Type B pancreatic cell (in vitro differentiated cells): Measurements from ENCODE around the gene MYLK. TPM values are rescaled to one million over a fixed set of nuclear protein-coding genes. Genes with fewer than 3 reads are reported as not detected.

ENCODE experiments used
- DNase-seq: peaks from one replicate; pipeline ENCODE4 v3.0.0; 2021; ENCODE audit warnings: mixed read lengths; ENCODE audit not compliant: unreplicated experiment; ENCODE audit errors: extremely low spot score
- H3K27ac Mint-ChIP-seq: 2 replicates; pipeline ENCODE4 v1.8.0; 2021; ENCODE audit warnings: mild to moderate bottlenecking, mixed read lengths
- H3K27me3 Mint-ChIP-seq: 2 replicates; pipeline ENCODE4 v1.8.0; 2021; ENCODE audit warnings: mixed read lengths
- H3K36me3 Mint-ChIP-seq: 2 replicates; pipeline ENCODE4 v1.8.0; 2021; ENCODE audit warnings: mixed read lengths
- H3K4me1 Mint-ChIP-seq: one replicate; pipeline ENCODE4 v1.8.0; 2021; ENCODE audit warnings: mixed read lengths; ENCODE audit not compliant: unreplicated experiment
- H3K4me3 Mint-ChIP-seq: 2 replicates; pipeline ENCODE4 v1.8.0; 2021; ENCODE audit warnings: mild to moderate bottlenecking, mixed read lengths
- H3K9me3 Mint-ChIP-seq: 2 replicates; pipeline ENCODE4 v1.8.0; 2021; ENCODE audit warnings: mixed read lengths
- total RNA-seq: library from RNA; stranded (reverse); gene quantifications from 2 replicates; pipeline ENCODE4 v1.2.1, GENCODE V29; 2021; ENCODE audit warnings: low replicate concordance
- TF ChIP-seq, protein P1 (sequence below): fragments of 200-600 bp; sonication (generic); conservative IDR thresholded peaks from 2 replicates; pipeline ENCODE4 v1.5.0; 2021; ENCODE audit warnings: antibody characterized with exemption, mild to moderate bottlenecking

Gene MYLK
- total RNA-seq, 1 donor from 2014 or later, result 16.8 TPM

DNA sequence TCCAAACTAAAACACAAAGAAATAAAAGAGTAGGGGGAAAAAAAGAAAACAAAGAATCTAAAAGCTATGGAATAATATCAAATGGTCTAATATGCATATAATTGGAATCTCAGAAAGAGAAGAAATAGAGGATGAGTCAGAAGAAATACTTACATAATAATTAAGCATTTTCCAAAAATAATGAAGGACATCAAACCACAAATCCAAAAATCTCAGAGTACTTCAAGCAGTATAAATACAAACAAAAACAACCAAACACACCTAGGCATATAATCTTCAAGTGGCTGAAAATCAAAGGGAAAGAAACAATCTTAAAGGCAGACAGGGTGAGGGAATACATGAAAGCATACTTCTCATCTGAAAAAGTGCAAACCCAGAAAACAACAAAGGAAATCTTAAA is 46.3 kb downstream of the MYLK start:
- Mint-ChIP-seq H3K36me3 (no peaks in the 10 kb centered on the region), H3K4me3 (no peak overlapping the region), H3K9me3 (peaks cover 14% of the 10 kb centered on the region), H3K27me3 (no peaks in the 10 kb centered on the region), H3K4me1 (no peaks in the 10 kb centered on the region), H3K27ac (no peak overlapping the region)
- DNase-seq, result no peak
- TF ChIP-seq, protein P1, sequence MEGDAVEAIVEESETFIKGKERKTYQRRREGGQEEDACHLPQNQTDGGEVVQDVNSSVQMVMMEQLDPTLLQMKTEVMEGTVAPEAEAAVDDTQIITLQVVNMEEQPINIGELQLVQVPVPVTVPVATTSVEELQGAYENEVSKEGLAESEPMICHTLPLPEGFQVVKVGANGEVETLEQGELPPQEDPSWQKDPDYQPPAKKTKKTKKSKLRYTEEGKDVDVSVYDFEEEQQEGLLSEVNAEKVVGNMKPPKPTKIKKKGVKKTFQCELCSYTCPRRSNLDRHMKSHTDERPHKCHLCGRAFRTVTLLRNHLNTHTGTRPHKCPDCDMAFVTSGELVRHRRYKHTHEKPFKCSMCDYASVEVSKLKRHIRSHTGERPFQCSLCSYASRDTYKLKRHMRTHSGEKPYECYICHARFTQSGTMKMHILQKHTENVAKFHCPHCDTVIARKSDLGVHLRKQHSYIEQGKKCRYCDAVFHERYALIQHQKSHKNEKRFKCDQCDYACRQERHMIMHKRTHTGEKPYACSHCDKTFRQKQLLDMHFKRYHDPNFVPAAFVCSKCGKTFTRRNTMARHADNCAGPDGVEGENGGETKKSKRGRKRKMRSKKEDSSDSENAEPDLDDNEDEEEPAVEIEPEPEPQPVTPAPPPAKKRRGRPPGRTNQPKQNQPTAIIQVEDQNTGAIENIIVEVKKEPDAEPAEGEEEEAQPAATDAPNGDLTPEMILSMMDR, result no peak

DNA sequence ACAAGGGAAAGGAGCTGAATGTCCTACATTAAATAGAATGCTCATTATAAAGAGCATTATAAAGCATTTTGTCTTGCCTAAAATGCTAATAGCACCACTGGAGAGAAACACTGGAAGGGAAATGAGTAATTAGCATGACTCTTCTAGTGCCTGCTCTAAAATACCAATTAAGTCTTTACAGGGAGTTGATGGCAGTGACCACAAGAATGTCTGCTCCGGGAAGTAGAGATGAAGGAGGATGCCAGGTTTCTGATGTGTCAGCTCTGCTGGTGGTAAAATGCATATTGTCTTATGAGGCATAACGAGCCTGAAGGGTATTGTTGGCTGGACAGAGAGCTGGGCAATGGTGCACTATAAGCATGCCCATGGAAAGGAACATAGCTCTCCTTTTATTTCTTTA is 49.5 kb downstream of the MYLK start:
- Mint-ChIP-seq H3K4me1 (peaks cover 11% of the 10 kb centered on the region), H3K4me3 (no peak overlapping the region), H3K27me3 (no peaks in the 10 kb centered on the region), H3K36me3 (no peaks in the 10 kb centered on the region), H3K9me3 (peaks cover 9% of the 10 kb centered on the region), H3K27ac (no peak overlapping the region)
- no peak for DNase-seq
- TF ChIP-seq, protein P1, result no peak

DNA sequence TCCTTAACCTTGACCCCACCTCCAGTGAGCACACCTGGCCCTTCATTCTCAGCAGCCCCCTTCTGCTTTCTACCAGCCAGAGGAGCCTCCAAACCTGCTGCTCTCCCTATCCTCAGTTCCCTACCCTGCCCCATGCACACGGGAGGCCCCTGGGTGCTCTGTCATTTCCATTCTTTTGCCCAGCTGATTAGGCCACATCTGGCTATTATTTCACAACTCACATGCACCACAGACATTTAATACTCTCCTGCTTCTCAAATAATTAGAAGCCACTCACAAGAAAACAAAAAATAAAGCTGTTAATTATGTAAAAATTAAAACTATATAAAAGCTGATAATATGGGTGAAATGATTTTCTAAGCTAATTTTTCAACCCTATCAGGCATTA is 50.7 kb downstream of the MYLK start:
- Mint-ChIP-seq H3K27ac (no peak overlapping the region), H3K4me3 (no peak overlapping the region), H3K9me3 (peaks cover 16% of the 10 kb centered on the region), H3K4me1 (peaks cover 11% of the 10 kb centered on the region), H3K27me3 (no peaks in the 10 kb centered on the region), H3K36me3 (peaks cover under 1% of the 10 kb centered on the region)
- DNase-seq, result no peak
- TF ChIP-seq, protein P1, result no peak

DNA sequence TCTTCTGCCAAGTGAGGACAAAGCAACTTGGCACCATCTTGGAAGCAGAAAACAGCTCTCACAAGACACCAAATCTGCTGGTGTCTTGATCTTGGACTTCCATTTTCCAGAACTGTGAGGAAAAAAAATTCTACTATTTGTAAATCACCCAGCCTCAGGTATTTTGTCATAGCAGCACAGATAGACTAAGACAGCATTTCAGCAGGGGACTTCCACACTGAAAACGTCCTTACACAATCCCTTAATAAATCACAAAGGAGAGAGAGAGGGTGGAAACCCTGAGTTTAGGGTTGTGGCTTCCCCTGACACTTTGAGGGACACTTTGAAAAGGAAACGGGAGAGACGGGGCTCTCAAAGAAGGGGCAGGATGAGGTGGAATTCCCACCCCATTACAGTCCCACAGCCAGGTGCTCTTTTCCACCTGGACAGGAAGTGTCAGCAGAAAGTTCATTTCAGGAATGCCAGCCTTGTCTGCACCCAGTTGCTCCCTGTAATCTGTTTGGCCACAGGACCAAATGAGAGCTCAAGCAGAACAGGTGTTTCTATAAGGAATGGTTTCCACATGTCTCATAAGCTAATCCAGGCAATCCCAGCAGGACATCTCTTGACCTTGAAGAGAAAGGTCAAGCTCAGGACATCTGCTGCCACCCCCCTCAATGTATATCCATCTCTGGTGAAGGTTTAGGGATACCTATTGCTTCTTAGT is 51.3 kb downstream of the MYLK start:
- DNase-seq, result no peak
- H3K4me3 Mint-ChIP-seq, result no peak overlapping the region
- peaks cover 11% of the 10 kb centered on the region for H3K4me1 Mint-ChIP-seq
- H3K27ac Mint-ChIP-seq, result no peak overlapping the region
- H3K36me3 Mint-ChIP-seq, result peaks cover 3% of the 10 kb centered on the region
- H3K9me3 Mint-ChIP-seq, result peaks cover 18% of the 10 kb centered on the region
- H3K27me3 Mint-ChIP-seq, result no peaks in the 10 kb centered on the region
- TF ChIP-seq, protein P1, result no peak

DNA sequence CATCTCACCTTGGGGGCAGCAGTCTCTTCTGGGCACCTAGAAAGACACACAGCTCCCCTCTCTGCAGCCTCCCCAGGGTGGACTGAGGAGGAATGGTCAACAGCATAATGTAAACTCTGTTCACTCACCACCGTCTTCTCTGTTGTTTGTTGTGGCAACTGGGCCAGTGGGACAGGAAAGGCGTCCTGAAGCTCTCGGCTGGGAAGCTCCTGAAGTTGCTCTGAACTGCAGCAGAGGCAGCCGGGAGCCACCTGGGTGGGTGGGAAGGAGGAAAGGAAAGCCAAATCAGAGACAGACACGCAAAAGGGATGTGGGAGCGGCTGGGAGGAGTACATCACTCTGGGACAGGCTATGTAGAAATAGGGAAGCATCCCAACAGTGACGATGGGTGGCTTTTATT is 52.7 kb downstream of the MYLK start:
- peaks cover 13% of the 10 kb centered on the region for H3K9me3 Mint-ChIP-seq
- peaks cover 10% of the 10 kb centered on the region for H3K36me3 Mint-ChIP-seq

More for the DNA sequence above, 52.7 kb downstream of the MYLK start:
- no peak for DNase-seq
- H3K27me3 Mint-ChIP-seq, result no peaks in the 10 kb centered on the region
- no peak overlapping the region for H3K27ac Mint-ChIP-seq
- TF ChIP-seq, protein P1, result no peak
- H3K4me1 Mint-ChIP-seq, result peaks cover 11% of the 10 kb centered on the region
- H3K4me3 Mint-ChIP-seq, result no peak overlapping the region
